ENCODE measurements around the gene CACNG5.

CACNG5 gene

GRCh38 chr17:66826856-66827255 lies 8.1 kb upstream of the CACNG5 start:
- no peak for DNase-seq (ENCODE audit: low read depth in 2 of 2)

- peak; percentile 4 to 6 for DNase-seq (ENCODE audit: low read depth in 2 of 2)
These were observed 5.5 kb upstream of the CACNG5 start for GRCh38 chr17:66829386-66829864.

- no peak for DNase-seq (ENCODE audit: low read depth in 2 of 2)
These were observed 5.0 kb upstream of the CACNG5 start for GRCh38 chr17:66829883-66830282.

- no peak for DNase-seq (ENCODE audit: low read depth in 2 of 2)
These were observed 4.5 kb upstream of the CACNG5 start for GRCh38 chr17:66830451-66830850.

- DNase-seq (ENCODE audit: low read depth in 2 of 2) = no peak
These were observed 3.3 kb upstream of the CACNG5 start for GRCh38 chr17:66831383-66832210.

- no peak for DNase-seq (ENCODE audit: low read depth in 2 of 2)
These were observed 1.7 kb upstream of the CACNG5 start for GRCh38 chr17:66833201-66833600.

GRCh38 chr17:66834426-66834918 lies 445 bp upstream of the CACNG5 start:
- DNase-seq (ENCODE audit: low read depth in 2 of 2) = no peak

GRCh38 chr17:66835476-66835875 lies 559 bp downstream of the CACNG5 start:
- DNase-seq (ENCODE audit: low read depth in 2 of 2) = no peak

GRCh38 chr17:66836063-66837005 lies 1.4 kb downstream of the CACNG5 start:
- no peak for DNase-seq (ENCODE audit: low read depth in 2 of 2)

- no peak for DNase-seq (ENCODE audit: low read depth in 2 of 2)
These were observed 2.3 kb downstream of the CACNG5 start for GRCh38 chr17:66837226-66837625.

GRCh38 chr17:66837885-66838665 lies 3.2 kb downstream of the CACNG5 start:
- no peak for DNase-seq (ENCODE audit: low read depth in 2 of 2)

GRCh38 chr17:66839616-66840015 lies 4.7 kb downstream of the CACNG5 start:
- DNase-seq (ENCODE audit: low read depth in 2 of 2) = no peak

GRCh38 chr17:66840061-66840460 lies 5.1 kb downstream of the CACNG5 start:
- DNase-seq (ENCODE audit: low read depth in 2 of 2) = no peak

GRCh38 chr17:66841328-66841727 lies 6.4 kb downstream of the CACNG5 start:
- DNase-seq (ENCODE audit: low read depth in 2 of 2) = no peak

- DNase-seq (ENCODE audit: low read depth in 2 of 2) = no peak
These were observed 6.8 kb downstream of the CACNG5 start for GRCh38 chr17:66841744-66842143.

GRCh38 chr17:66842505-66842904 lies 7.6 kb downstream of the CACNG5 start:
- DNase-seq (ENCODE audit: low read depth in 2 of 2) = no peak

- no peak for DNase-seq (ENCODE audit: low read depth in 2 of 2)
These were observed 8.0 kb downstream of the CACNG5 start for GRCh38 chr17:66842959-66843358.

GRCh38 chr17:66843627-66844026 lies 8.7 kb downstream of the CACNG5 start:
- DNase-seq (ENCODE audit: low read depth in 2 of 2) = no peak

- no peak for DNase-seq (ENCODE audit: low read depth in 2 of 2)
These were observed 12.8 kb downstream of the CACNG5 start for GRCh38 chr17:66847704-66848103.

- DNase-seq (ENCODE audit: low read depth in 2 of 2) = no peak
These were observed 13.6 kb downstream of the CACNG5 start for GRCh38 chr17:66848496-66848895.

GRCh38 chr17:66849032-66849655 lies 14.2 kb downstream of the CACNG5 start:
- DNase-seq (ENCODE audit: low read depth in 2 of 2) = no peak

Data from stimulated activated CD4-positive, alpha-beta T cell treated with anti-CD3 and anti-CD28 coated beads, Interleukin-4, amount 100 ng/mL, for 48 hours (primary cell).